PC-9 (cell line): ENCODE results near the gene KIR3DL3. TPM values are rescaled to one million over a fixed set of nuclear protein-coding genes. Genes with fewer than 3 reads are reported as not detected.
"Not testable (repeated sequence)": the region's sequence is repeated elsewhere in the genome, so short reads cannot be mapped to it uniquely, and the experiment has no call there.

Experiments
- BruUV-seq: library from RNA; stranded (reverse); fragments of 400-500 nt; replicated peaks from 2 replicates; lab custom pipeline; 2021; lab: Mats Ljungman, UMichigan
- CTCF ChIA-PET: fragments of 300-600 bp; sonication (Branson Sonifier 250); formaldehyde crosslinking; loops from one replicate; lab custom pipeline; 2022; ENCODE audit warnings: antibody characterized with exemption; lab: Charles Lee
- POLR2A ChIA-PET: fragments of 300-600 bp; sonication (Branson Sonifier 250); formaldehyde crosslinking; loops from one replicate; lab custom pipeline; 2022; ENCODE audit warnings: antibody characterized with exemption; ENCODE audit not compliant: unreplicated experiment; lab: Charles Lee
- DNase-seq, 2 experiments: peaks; one replicate each; pipeline versions ENCODE4 v3.0.0 to v3.0.0-alpha.2; 2015 to 2022; ENCODE audit warnings: mixed read lengths in 1 of 2
- H2AFZ ChIP-seq: fragments of 200-600 bp; sonication (generic); 2 replicates; pipeline ENCODE4 v1.8.1; 2017; ENCODE audit warnings: antibody characterized with exemption
- H3F3A ChIP-seq: fragments of 200-600 bp; sonication (generic); 2 replicates; pipeline ENCODE4 v1.8.1; 2017; ENCODE audit warnings: antibody characterized with exemption, mild to moderate bottlenecking, low read depth; ENCODE audit not compliant: insufficient read depth
- H3K27ac ChIP-seq: fragments of 200-600 bp; sonication (generic); 2 replicates; pipeline ENCODE4 v1.6.1; 2016; ENCODE audit warnings: mixed run types
- H3K27me3 ChIP-seq: fragments of 200-600 bp; sonication (generic); 2 replicates; pipeline ENCODE4 v1.6.1; 2016; ENCODE audit warnings: low read depth, mixed run types; ENCODE audit not compliant: insufficient read depth
- H3K36me3 ChIP-seq: fragments of 200-600 bp; sonication (generic); 2 replicates; pipeline ENCODE4 v1.6.1; 2016; ENCODE audit warnings: low read depth, mixed run types
- H3K4me1 ChIP-seq: fragments of 200-600 bp; sonication (generic); replicated peaks from 2 replicates; pipeline ENCODE4 v1.6.1; 2016; ENCODE audit warnings: mixed run types; ENCODE audit not compliant: insufficient read depth
- H3K4me2 ChIP-seq: fragments of 200-600 bp; sonication (generic); 2 replicates; pipeline ENCODE4 v1.6.1; 2017; ENCODE audit warnings: mixed run types
- H3K4me3 ChIP-seq: fragments of 200-600 bp; sonication (generic); 2 replicates; pipeline ENCODE4 v1.6.1; 2016; ENCODE audit warnings: mixed run types
- H3K79me2 ChIP-seq: fragments of 200-600 bp; sonication (generic); 2 replicates; pipeline ENCODE4 v1.6.1; 2017; ENCODE audit warnings: low read depth, mixed run types
- H3K9me2 ChIP-seq: fragments of 200-600 bp; sonication (generic); 2 replicates; pipeline ENCODE4 v1.8.1; 2017; ENCODE audit warnings: mild to moderate bottlenecking; ENCODE audit not compliant: insufficient read depth
- H3K9me3 ChIP-seq: fragments of 200-600 bp; sonication (generic); 2 replicates; pipeline ENCODE4 v1.8.1; 2016; ENCODE audit warnings: low read depth; ENCODE audit not compliant: insufficient read depth
- H4K20me1 ChIP-seq: fragments of 200-600 bp; sonication (generic); 2 replicates; pipeline ENCODE4 v1.8.1; 2017; ENCODE audit not compliant: insufficient read depth
- CTCF ChIP-seq: fragments of 200-600 bp; sonication (generic); conservative IDR thresholded peaks from 2 replicates; pipeline ENCODE4 v1.6.1; 2017; ENCODE audit warnings: mixed run types, antibody characterized with exemption, mild to moderate bottlenecking, moderate library complexity
- EZH2 ChIP-seq: fragments of 200-600 bp; sonication (generic); IDR thresholded peaks from 2 replicates; pipeline ENCODE4 v1.8.0; 2017; ENCODE audit warnings: antibody characterized with exemption, low read depth
- intact Hi-C: fragments of 100-400 bp; cut with micrococcal nuclease; formaldehyde crosslinking; loops from one replicate; pipeline ENCODE4 v1.10.0; 2022; ENCODE audit not compliant: unreplicated experiment
- total RNA-seq: library from RNA; stranded (reverse); gene quantifications from 2 replicates; pipeline ENCODE4 v1.2.3, GENCODE V29; 2021

The KIR3DL3 gene
- total RNA-seq, 1 experiment from 2014 or later = not detected

DNA sequence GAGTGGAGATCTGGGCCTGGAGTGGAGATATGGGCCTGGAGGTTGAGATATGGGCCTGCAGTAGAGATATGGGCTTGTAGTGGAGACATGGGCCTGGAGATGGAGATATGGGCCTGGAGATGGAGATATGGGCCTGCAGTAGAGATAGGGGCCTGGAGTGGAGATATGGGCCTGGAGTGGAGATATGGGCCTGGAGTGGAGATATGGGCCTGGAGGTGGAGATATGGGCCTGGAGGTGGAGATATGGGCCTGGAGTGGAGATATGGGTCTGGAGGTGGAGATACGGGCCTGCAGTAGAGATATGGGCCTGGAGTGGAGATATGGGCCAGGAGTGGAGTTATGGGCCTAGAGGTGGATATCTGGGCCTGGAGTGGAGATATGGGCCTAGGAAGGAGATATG is 14.5 kb downstream of the KIR3DL3 start:
- Histone ChIP-seq H3K36me3 (no peaks in the 10 kb centered on the region), H2AFZ (no peak overlapping the region), H3K27me3 (peaks cover 56% of the 10 kb centered on the region), H4K20me1 (no peaks in the 10 kb centered on the region), H3K9me3 (no peaks in the 10 kb centered on the region), H3K4me1 (no peaks in the 10 kb centered on the region), H3K4me3 (no peak overlapping the region), H3K79me2 (no peaks in the 10 kb centered on the region), H3K27ac (no peak overlapping the region), H3K4me2 (no peak overlapping the region), H3K9me2 (no peaks in the 10 kb centered on the region), H3F3A (no peaks in the 10 kb centered on the region)
- CTCF ChIA-PET = no interaction called here
- BruUV-seq = no TSS peak
- POLR2A ChIA-PET = no interaction called here
- TF ChIP-seq CTCF (no peak), EZH2 (no peak)
- intact Hi-C loops = loop anchor here (5.0 kb wide), 1 partner anchor 109 kb away; no protein-coding TSS in a partner anchor
- no peak for DNase-seq

DNA sequence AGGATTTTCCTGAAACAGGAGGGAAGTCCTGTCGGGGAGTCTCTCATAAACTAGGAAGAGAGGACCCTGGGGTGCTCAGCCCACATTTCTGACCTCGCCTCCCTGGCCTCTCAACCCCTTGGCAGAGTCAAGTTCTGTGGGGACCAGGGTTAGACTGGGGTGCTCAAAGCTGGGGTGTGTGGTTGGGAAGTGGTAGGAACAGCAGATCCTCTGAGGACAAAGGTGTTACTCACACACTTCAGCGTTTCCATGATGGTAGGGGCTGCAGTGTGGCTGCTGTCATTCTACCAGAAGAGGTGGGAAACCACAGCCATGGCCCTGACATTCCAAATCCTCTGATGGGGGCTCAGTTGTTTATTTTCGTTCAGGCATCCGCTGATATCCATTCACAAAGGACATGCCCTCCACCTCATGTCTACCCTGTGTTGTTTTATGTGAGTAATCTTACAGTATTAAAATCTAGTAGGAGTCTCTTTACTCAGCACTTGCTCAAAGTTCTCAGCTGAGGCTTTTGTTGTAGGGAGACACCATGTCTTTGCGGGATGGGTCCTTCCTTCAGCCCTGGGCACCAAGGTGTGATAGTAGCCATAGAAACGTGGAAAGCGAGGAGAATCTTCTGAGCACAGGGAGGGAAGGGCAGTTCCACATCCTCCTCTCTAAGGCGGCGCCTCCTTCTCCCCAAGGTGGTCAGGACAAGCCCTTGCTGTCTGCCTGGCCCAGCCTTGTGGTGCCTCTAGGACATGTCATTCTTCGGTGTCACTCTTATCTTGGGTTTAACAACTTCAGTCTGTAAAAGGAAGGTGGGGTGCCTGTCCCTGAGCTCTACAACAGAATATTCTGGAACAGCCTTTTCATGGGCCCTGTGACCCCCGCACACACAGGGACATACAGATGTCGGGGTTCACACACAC is 15.6 kb downstream of the KIR3DL3 start:
- H3K36me3 ChIP-seq = no peaks in the 10 kb centered on the region
- no peaks in the 10 kb centered on the region for H3K9me2 ChIP-seq
- no peaks in the 10 kb centered on the region for H3K4me1 ChIP-seq
- TF ChIP-seq EZH2 (no peak), CTCF (no peak)
- BruUV-seq = no TSS peak
- H3K27me3 ChIP-seq = peaks cover 56% of the 10 kb centered on the region
- H3K4me3 ChIP-seq = no peak overlapping the region
- no peak overlapping the region for H3K4me2 ChIP-seq
- no peaks in the 10 kb centered on the region for H3K79me2 ChIP-seq
- intact Hi-C loops = loop anchor here (5.0 kb wide), 1 partner anchor 107 kb away; no protein-coding TSS in a partner anchor
- H4K20me1 ChIP-seq = no peaks in the 10 kb centered on the region
- POLR2A ChIA-PET = no interaction called here
- no peaks in the 10 kb centered on the region for H3K9me3 ChIP-seq
- CTCF ChIA-PET = no interaction called here
- H2AFZ ChIP-seq = no peak overlapping the region
- H3F3A ChIP-seq = no peaks in the 10 kb centered on the region
- H3K27ac ChIP-seq = no peak overlapping the region
- DNase-seq = no peak

GRCh38 chr19:54741950-54742349 is 17.7 kb downstream of the KIR3DL3 start:
- H4K20me1 ChIP-seq, H3K79me2 ChIP-seq, H3K27ac ChIP-seq, H3K9me3 ChIP-seq, H3K36me3 ChIP-seq, POLR2A ChIA-PET, H3K4me3 ChIP-seq, intact Hi-C loops, DNase-seq, H2AFZ ChIP-seq, H3K9me2 ChIP-seq, BruUV-seq, H3F3A ChIP-seq, H3K4me2 ChIP-seq, H3K4me1 ChIP-seq, CTCF ChIA-PET: not testable (repeated sequence)
- peaks cover 63% of the 10 kb centered on the region for H3K27me3 ChIP-seq

DNA sequence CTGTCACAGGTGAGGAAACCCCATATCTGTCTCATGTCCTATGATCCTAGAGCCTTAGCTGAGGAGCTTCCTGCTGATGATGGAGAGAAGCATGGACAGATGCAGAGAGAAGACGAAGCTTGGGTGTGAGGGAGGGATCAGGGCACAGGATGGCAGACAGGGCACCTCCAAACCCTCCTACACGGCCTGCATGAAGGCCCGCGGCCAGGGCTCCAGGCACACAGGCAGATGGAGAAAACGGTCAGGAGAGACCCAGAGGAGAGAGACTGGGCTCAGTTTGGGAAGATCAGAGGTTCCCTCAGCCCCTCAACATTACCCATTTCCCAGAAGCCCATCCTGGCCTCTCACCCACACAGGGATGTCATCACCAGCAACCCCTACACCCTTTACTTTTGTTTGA is 19.8 kb downstream of the KIR3DL3 start:
- H3K4me1 ChIP-seq, H3K36me3 ChIP-seq, H3K4me2 ChIP-seq, H3K27ac ChIP-seq, H3K4me3 ChIP-seq, H2AFZ ChIP-seq, intact Hi-C loops, H3K79me2 ChIP-seq, POLR2A ChIA-PET, BruUV-seq, H3F3A ChIP-seq, H3K9me2 ChIP-seq, H4K20me1 ChIP-seq, H3K9me3 ChIP-seq, CTCF ChIA-PET, DNase-seq: not testable (repeated sequence)
- peaks cover 64% of the 10 kb centered on the region for H3K27me3 ChIP-seq

GRCh38 chr19:54747614-54748322 is 23.5 kb downstream of the KIR3DL3 start:
- H3K4me2 ChIP-seq, BruUV-seq, CTCF ChIA-PET, H3K9me3 ChIP-seq, H3K36me3 ChIP-seq, H3K4me1 ChIP-seq, intact Hi-C loops, H4K20me1 ChIP-seq, H3K27ac ChIP-seq, DNase-seq, POLR2A ChIA-PET, H2AFZ ChIP-seq, H3K9me2 ChIP-seq, H3F3A ChIP-seq, H3K79me2 ChIP-seq, H3K4me3 ChIP-seq: not testable (repeated sequence)
- peaks cover 42% of the 10 kb centered on the region for H3K27me3 ChIP-seq
